Stimulated activated CD4-positive, alpha-beta T cell treated with anti-CD3 and anti-CD28 coated beads, Interleukin-12 subunit alpha, Interleukin-12 subunit beta, amount 100 ng/mL, for 24 hours (primary cell): ENCODE results near the gene TRIM23.
A peak's percentile ranks its signal among the peaks of the same experiment; 100 is the strongest.
"Not testable (repeated sequence)": the region's sequence is repeated elsewhere in the genome, so short reads cannot be mapped to it uniquely, and the experiment has no call there.

Experiments
- DNase-seq, 2 experiments: peaks; one replicate each; pipeline ENCODE4 v3.0.0-alpha.2; 2020; ENCODE audit warnings: low read depth in 2 of 2

The TRIM23 gene

GRCh38 chr5:65624025-65624570 is at the start of gene TRIM23:
TSS of gene TRIM23 (minus strand) at chr5:65624333. CDS start at chr5:65624274, 59 bp downstream.
- peak; percentile 82 to 83 for DNase-seq

- DNase-seq, result no peak
Observed at GRCh38 chr5:65672796-65673195, 48.7 kb upstream of the TRIM23 start.

GRCh38 chr5:65668696-65669095 is 44.6 kb upstream of the TRIM23 start:
- DNase-seq, result no peak

- DNase-seq, result no peak
Observed at GRCh38 chr5:65663804-65664521, 39.8 kb upstream of the TRIM23 start.

GRCh38 chr5:65654713-65655112 is 30.6 kb upstream of the TRIM23 start:
- no peak for DNase-seq

GRCh38 chr5:65651144-65651543 is 27.0 kb upstream of the TRIM23 start:
- no peak for DNase-seq

GRCh38 chr5:65647941-65648340 is 23.8 kb upstream of the TRIM23 start:
- DNase-seq, result no peak

GRCh38 chr5:65646938-65647337 is 22.8 kb upstream of the TRIM23 start:
- DNase-seq, result no peak

- DNase-seq, result no peak
Observed at GRCh38 chr5:65640240-65640639, 16.1 kb upstream of the TRIM23 start.

- DNase-seq, result no peak
Observed at GRCh38 chr5:65630981-65631380, 6.8 kb upstream of the TRIM23 start.

GRCh38 chr5:65625743-65626142 is 1.6 kb upstream of the TRIM23 start:
- no peak for DNase-seq

- peak; percentile 62 to 66 for DNase-seq
Observed at GRCh38 chr5:65624571-65625555, 730 bp upstream of the TRIM23 start, which contains the start of the genes SHLD3 and TRAPPC13. TSS of gene SHLD3 (plus strand) at chr5:65625027. CDS start at chr5:65629588, 4,561 bp downstream. TSS of gene TRAPPC13 (plus strand) at chr5:65625027. CDS start at chr5:65625061, 34 bp downstream.

- DNase-seq, result no peak
Observed at GRCh38 chr5:65623482-65623881, 651 bp downstream of the TRIM23 start.

GRCh38 chr5:65621961-65622360 is 2.2 kb downstream of the TRIM23 start:
- not testable (repeated sequence) for DNase-seq

- DNase-seq, result no peak
Observed at GRCh38 chr5:65620021-65620420, 4.1 kb downstream of the TRIM23 start.

GRCh38 chr5:65612298-65612907 is 11.7 kb downstream of the TRIM23 start:
- no peak for DNase-seq

GRCh38 chr5:65611524-65611923 is 12.6 kb downstream of the TRIM23 start:
- DNase-seq, result no peak

GRCh38 chr5:65601761-65602160 is 22.4 kb downstream of the TRIM23 start:
- not testable (repeated sequence) for DNase-seq

- no peak for DNase-seq
Observed at GRCh38 chr5:65588694-65589093, 35.4 kb downstream of the TRIM23 start.

GRCh38 chr5:65577141-65577540 is 47.0 kb downstream of the TRIM23 start:
- no peak for DNase-seq

GRCh38 chr5:65570598-65571226 is 53.4 kb downstream of the TRIM23 start:
- no peak for DNase-seq
